ENCODE measurements around the gene COTL1. TPM values are rescaled to one million over a fixed set of nuclear protein-coding genes. Genes with fewer than 3 reads are reported as not detected.

COTL1 gene
- total and polyA plus RNA-seq, 12 donors: 6.4 to 72.9 (median 9.7) TPM

DNA sequence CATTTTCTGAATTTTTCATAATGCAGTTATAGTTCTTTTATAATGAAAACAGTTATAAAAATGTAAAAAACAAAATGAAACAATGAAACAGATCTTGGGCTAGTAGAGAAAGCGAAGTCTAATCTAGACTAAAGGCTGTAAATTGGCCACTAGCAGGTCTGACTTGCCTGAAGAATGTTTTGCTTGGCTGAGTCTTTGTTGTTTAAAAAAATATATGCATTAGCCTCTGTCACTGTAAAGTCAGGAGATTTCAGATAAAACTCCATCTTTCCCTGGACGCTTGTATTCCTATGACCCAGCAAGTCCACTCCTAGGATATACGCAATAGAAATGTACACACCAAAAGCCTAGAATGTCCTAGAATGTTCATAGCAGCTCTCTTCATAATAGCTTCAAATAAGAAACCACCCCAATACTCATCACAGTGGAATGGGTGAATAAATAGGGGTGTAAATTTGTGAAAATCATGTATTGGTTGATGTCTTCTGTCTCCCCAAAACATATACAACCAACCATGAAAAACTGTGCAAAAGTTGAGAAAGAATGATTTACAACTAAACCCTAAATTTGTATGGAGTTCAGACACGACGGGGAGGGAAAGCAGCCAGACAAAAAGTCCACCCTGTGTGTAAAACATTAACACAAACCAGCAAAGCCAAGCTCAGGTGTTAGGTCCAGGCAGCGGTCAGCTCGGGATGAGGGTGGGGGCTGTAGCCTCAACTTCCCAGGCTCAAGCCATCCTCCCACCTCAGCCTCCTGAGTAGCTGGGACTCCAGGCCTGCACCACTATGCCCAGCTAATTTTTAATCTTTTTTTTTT, 75.7 kb downstream of the COTL1 start:
- peaks cover 0 to 28% (median 10%) of the 10 kb centered on the region in 7 donors for H3K27me3 ChIP-seq
- TF ChIP-seq, protein P1, sequence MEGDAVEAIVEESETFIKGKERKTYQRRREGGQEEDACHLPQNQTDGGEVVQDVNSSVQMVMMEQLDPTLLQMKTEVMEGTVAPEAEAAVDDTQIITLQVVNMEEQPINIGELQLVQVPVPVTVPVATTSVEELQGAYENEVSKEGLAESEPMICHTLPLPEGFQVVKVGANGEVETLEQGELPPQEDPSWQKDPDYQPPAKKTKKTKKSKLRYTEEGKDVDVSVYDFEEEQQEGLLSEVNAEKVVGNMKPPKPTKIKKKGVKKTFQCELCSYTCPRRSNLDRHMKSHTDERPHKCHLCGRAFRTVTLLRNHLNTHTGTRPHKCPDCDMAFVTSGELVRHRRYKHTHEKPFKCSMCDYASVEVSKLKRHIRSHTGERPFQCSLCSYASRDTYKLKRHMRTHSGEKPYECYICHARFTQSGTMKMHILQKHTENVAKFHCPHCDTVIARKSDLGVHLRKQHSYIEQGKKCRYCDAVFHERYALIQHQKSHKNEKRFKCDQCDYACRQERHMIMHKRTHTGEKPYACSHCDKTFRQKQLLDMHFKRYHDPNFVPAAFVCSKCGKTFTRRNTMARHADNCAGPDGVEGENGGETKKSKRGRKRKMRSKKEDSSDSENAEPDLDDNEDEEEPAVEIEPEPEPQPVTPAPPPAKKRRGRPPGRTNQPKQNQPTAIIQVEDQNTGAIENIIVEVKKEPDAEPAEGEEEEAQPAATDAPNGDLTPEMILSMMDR (IDR thresholded peaks at IDR 0.05): no peak
- intact Hi-C loops (cut with DNase I): no loop called here
- no peak overlapping the region for H3K27ac ChIP-seq
- peaks cover 0 to 21% (median 5%) of the 10 kb centered on the region in 9 donors for H3K4me1 ChIP-seq
- ATAC-seq (no peak), DNase-seq (no peak)
- WGBS, 2 donors: 86 to 89% methylated on average over 7 of the region's 7 CpGs
- H3K4me3 ChIP-seq: no peak overlapping the region
- H3K36me3 ChIP-seq: no peaks in the 10 kb centered on the region
- no peaks in the 10 kb centered on the region for H3K9me3 ChIP-seq

DNA sequence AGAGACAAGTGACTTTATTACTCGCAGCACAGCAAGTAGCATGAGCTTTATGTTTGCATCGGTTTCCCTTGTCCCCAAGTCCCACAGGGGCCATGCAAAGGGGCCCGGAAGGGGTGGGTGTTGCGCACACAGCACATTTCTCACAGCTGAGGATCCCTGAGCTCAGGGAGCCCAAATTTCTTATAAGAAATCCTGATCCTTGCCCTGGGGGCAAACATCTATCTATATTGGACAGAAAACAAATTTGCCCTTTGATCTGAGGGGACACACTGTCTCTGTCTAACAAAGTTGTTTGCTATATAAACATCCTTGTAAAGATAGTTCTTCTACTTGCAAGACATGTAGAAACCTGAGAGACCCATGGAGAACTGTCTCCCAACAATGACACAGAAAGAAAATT, 77.7 kb downstream of the COTL1 start:
- Histone ChIP-seq H3K4me1 (peaks cover 0 to 22% (median 5%) of the 10 kb centered on the region in 9 donors), H3K9me3 (no peaks in the 10 kb centered on the region), H3K27me3 (peaks cover 0 to 9% (median 4%) of the 10 kb centered on the region in 7 donors), H3K36me3 (no peaks in the 10 kb centered on the region), H3K27ac (no peak overlapping the region), H3K4me3 (no peak overlapping the region)
- intact Hi-C loops (cut with DNase I): no loop called here
- ATAC-seq: no peak
- WGBS, 2 donors: 93 to 98% methylated on average over 4 of the region's 4 CpGs
- DNase-seq: no peak
- TF ChIP-seq, protein P1 (IDR thresholded peaks at IDR 0.05): no peak

GRCh38 chr16:84538222-84538840, 79.5 kb downstream of the COTL1 start:
- no peak overlapping the region for H3K27ac ChIP-seq
- DNase-seq (no peak), ATAC-seq (no peak)
- no peaks in the 10 kb centered on the region for H3K36me3 ChIP-seq
- H3K4me3 ChIP-seq: no peak overlapping the region
- no peaks in the 10 kb centered on the region for H3K9me3 ChIP-seq
- peaks cover 0 to 16% (median 3%) of the 10 kb centered on the region in 9 donors for H3K4me1 ChIP-seq
- intact Hi-C loops (cut with DNase I): loop anchor here in 1 of 10 donors (5.0 kb wide), 1 partner anchor 59 kb away; no protein-coding TSS in a partner anchor
- TF ChIP-seq, protein P1 (IDR thresholded peaks at IDR 0.05): no peak
- 94 to 97% methylated on average over 6 of the region's 6 CpGs for WGBS, 2 donors
- no peaks in the 10 kb centered on the region for H3K27me3 ChIP-seq

GRCh38 chr16:84537491-84538151, 80.3 kb downstream of the COTL1 start:
- Histone ChIP-seq H3K27ac (no peak overlapping the region), H3K4me3 (no peak overlapping the region), H3K9me3 (no peaks in the 10 kb centered on the region), H3K36me3 (no peaks in the 10 kb centered on the region), H3K27me3 (no peaks in the 10 kb centered on the region), H3K4me1 (peaks cover 3 to 23% (median 10%) of the 10 kb centered on the region in 9 donors)
- intact Hi-C loops (cut with DNase I): loop anchor here in 1 of 10 donors (5.0 kb wide), 1 partner anchor 60 kb away; no protein-coding TSS in a partner anchor
- peak in 1 of 8 donors; percentile 21 for ATAC-seq
- TF ChIP-seq, protein P1 (IDR thresholded peaks at IDR 0.05): no peak
- DNase-seq: no peak
- WGBS, 2 donors: 56 to 61% methylated on average over 11 of the region's 11 CpGs

Data from heart right ventricle (tissue), 16 donors.